HAP-1 (cell line): ENCODE data around the gene ERBB3.

Source experiments
- DNase-seq, 2 experiments: peaks; one replicate each; pipeline ENCODE4 v3.0.0-alpha.2; 2016 to 2020; ENCODE audit warnings: low spot score in 2 of 2
- H3K27me3 ChIP-seq: fragments of 250-450 bp; sonication (Bioruptor Pico); 2 replicates; pipeline ENCODE4 v1.5.1; 2020; ENCODE audit warnings: low read depth, mild to moderate bottlenecking, moderate library complexity
- H3K36me3 ChIP-seq: fragments of 250-450 bp; sonication (Bioruptor Pico); replicated peaks from 2 replicates; pipeline ENCODE4 v1.5.1; 2020; ENCODE audit warnings: mild to moderate bottlenecking
- H3K4me1 ChIP-seq: fragments of 250-450 bp; sonication (Bioruptor Pico); 2 replicates; pipeline ENCODE4 v1.5.1; 2020; ENCODE audit warnings: mild to moderate bottlenecking
- H3K4me3 ChIP-seq: fragments of 250-450 bp; sonication (Bioruptor Pico); 2 replicates; pipeline ENCODE4 v1.5.1; 2020; ENCODE audit warnings: mild to moderate bottlenecking, moderate library complexity
- H3K9me3 ChIP-seq: fragments of 250-450 bp; sonication (Bioruptor Pico); 2 replicates; pipeline ENCODE4 v1.5.1; 2020; ENCODE audit warnings: mild to moderate bottlenecking, moderate library complexity
- in situ Hi-C: fragments of 300-500 bp; cut with MboI; formaldehyde crosslinking; loops from 3 replicates; pipeline ENCODE4 v1.14.3; 2020; ENCODE audit warnings: low sequenced_read_pairs, inconsistent platforms, mixed read lengths

Gene ERBB3

GRCh38 chr12:56122637-56123036 is 42.7 kb downstream of the ERBB3 start:
- DNase-seq, result no peak
- Histone ChIP-seq H3K36me3 (peaks cover 14% of the 10 kb centered on the region), H3K4me3 (no peak overlapping the region), H3K27me3 (no peaks in the 10 kb centered on the region), H3K9me3 (no peaks in the 10 kb centered on the region), H3K4me1 (peaks cover 20% of the 10 kb centered on the region)
- in situ Hi-C loops, result loop anchor here (25.0 kb wide), 1 partner anchor 1835 kb away; the partner anchor contains the start of genes CBX5 and HNRNPA1

- no peak for DNase-seq
- in situ Hi-C loops, result loop anchor here (25.0 kb wide), 1 partner anchor 1837 kb away; the partner anchor contains the start of genes CBX5 and HNRNPA1
- H3K4me1 ChIP-seq, result peaks cover 18% of the 10 kb centered on the region
Measured at GRCh38 chr12:56124133-56124532, 44.2 kb downstream of the ERBB3 start.

GRCh38 chr12:56126732-56127239 is 46.8 kb downstream of the ERBB3 start:
- no peak for DNase-seq
- Histone ChIP-seq H3K36me3 (peaks cover 18% of the 10 kb centered on the region), H3K9me3 (no peaks in the 10 kb centered on the region), H3K27me3 (no peaks in the 10 kb centered on the region), H3K4me3 (no peak overlapping the region), H3K4me1 (peaks cover 18% of the 10 kb centered on the region)
- in situ Hi-C loops, result no loop called here

More at GRCh38 chr12:56124133-56124532, 44.2 kb downstream of the ERBB3 start:
- Histone ChIP-seq H3K4me3 (no peak overlapping the region), H3K9me3 (no peaks in the 10 kb centered on the region), H3K36me3 (peaks cover 12% of the 10 kb centered on the region), H3K27me3 (no peaks in the 10 kb centered on the region)

GRCh38 chr12:56127485-56127887 is 47.5 kb downstream of the ERBB3 start:
- DNase-seq, result peak in 1 of 2 experiments; percentile 49
- no peaks in the 10 kb centered on the region for H3K9me3 ChIP-seq
- peaks cover 18% of the 10 kb centered on the region for H3K4me1 ChIP-seq
- no peaks in the 10 kb centered on the region for H3K27me3 ChIP-seq
- in situ Hi-C loops, result no loop called here
- peak overlapping the region; percentile 22 for H3K4me3 ChIP-seq
- H3K36me3 ChIP-seq, result peaks cover 25% of the 10 kb centered on the region

GRCh38 chr12:56127888-56128669 is 48.1 kb downstream of the ERBB3 start, which contains the start of gene ESYT1:
Gene ESYT1 (plus strand): TSS chr12:56128267. CDS start chr12:56128320, 53 bp downstream.
- in situ Hi-C loops, result no loop called here
- DNase-seq, result peak; percentile 99 to 100
- Histone ChIP-seq H3K4me3 (peak within 1 kb of the TSS; percentile 62), H3K9me3 (no peaks in the 10 kb centered on the region), H3K4me1 (peaks cover 18% of the 10 kb centered on the region), H3K36me3 (peaks cover 31% of the 10 kb centered on the region), H3K27me3 (no peaks in the 10 kb centered on the region)

- peak in 1 of 2 experiments; percentile 51 for DNase-seq
- Histone ChIP-seq H3K9me3 (no peaks in the 10 kb centered on the region), H3K36me3 (peaks cover 37% of the 10 kb centered on the region), H3K4me1 (peaks cover 18% of the 10 kb centered on the region), H3K4me3 (peak overlapping the region; percentile 62), H3K27me3 (no peaks in the 10 kb centered on the region)
- in situ Hi-C loops, result no loop called here
Measured at GRCh38 chr12:56128670-56129205, 48.8 kb downstream of the ERBB3 start.

GRCh38 chr12:56129206-56129941 is 49.4 kb downstream of the ERBB3 start:
- in situ Hi-C loops, result no loop called here
- Histone ChIP-seq H3K9me3 (no peaks in the 10 kb centered on the region), H3K27me3 (no peaks in the 10 kb centered on the region), H3K4me1 (peaks cover 18% of the 10 kb centered on the region), H3K4me3 (peak overlapping the region; percentile 62), H3K36me3 (peaks cover 44% of the 10 kb centered on the region)
- DNase-seq, result peak; percentile 78 to 85

GRCh38 chr12:56129942-56130495 is 50.1 kb downstream of the ERBB3 start:
- peaks cover 18% of the 10 kb centered on the region for H3K4me1 ChIP-seq
- no peak overlapping the region for H3K4me3 ChIP-seq
- no peaks in the 10 kb centered on the region for H3K27me3 ChIP-seq
- peaks cover 50% of the 10 kb centered on the region for H3K36me3 ChIP-seq
- DNase-seq, result no peak
- in situ Hi-C loops, result no loop called here
- H3K9me3 ChIP-seq, result no peaks in the 10 kb centered on the region

- no peaks in the 10 kb centered on the region for H3K9me3 ChIP-seq
- H3K4me1 ChIP-seq, result peaks cover 18% of the 10 kb centered on the region
- peaks cover 56% of the 10 kb centered on the region for H3K36me3 ChIP-seq
- H3K27me3 ChIP-seq, result no peaks in the 10 kb centered on the region
- in situ Hi-C loops, result no loop called here
- H3K4me3 ChIP-seq, result no peak overlapping the region
- no peak for DNase-seq
Measured at GRCh38 chr12:56130876-56131275, 50.9 kb downstream of the ERBB3 start.

- no peak for DNase-seq
- Histone ChIP-seq H3K36me3 (peaks cover 86% of the 10 kb centered on the region), H3K9me3 (no peaks in the 10 kb centered on the region), H3K4me3 (no peak overlapping the region), H3K27me3 (no peaks in the 10 kb centered on the region), H3K4me1 (peaks cover 2% of the 10 kb centered on the region; the same call in 1 of the 2 replicates)
- in situ Hi-C loops, result no loop called here
Measured at GRCh38 chr12:56134897-56135296, 54.9 kb downstream of the ERBB3 start.

GRCh38 chr12:56137853-56138571 is 58.0 kb downstream of the ERBB3 start:
- DNase-seq, result no peak
- H3K4me3 ChIP-seq, result no peak overlapping the region
- no peaks in the 10 kb centered on the region for H3K4me1 ChIP-seq
- H3K27me3 ChIP-seq, result no peaks in the 10 kb centered on the region
- no peaks in the 10 kb centered on the region for H3K9me3 ChIP-seq
- H3K36me3 ChIP-seq, result peaks cover 85% of the 10 kb centered on the region
- in situ Hi-C loops, result no loop called here

GRCh38 chr12:56141946-56142784 is 62.2 kb downstream of the ERBB3 start:
- H3K4me1 ChIP-seq, result 0 out of 2 replicates have a peak, but pooled peaks cover 2% of the 10 kb centered on the region
- peaks cover 71% of the 10 kb centered on the region for H3K36me3 ChIP-seq
- H3K9me3 ChIP-seq, result no peaks in the 10 kb centered on the region
- H3K27me3 ChIP-seq, result no peaks in the 10 kb centered on the region
- in situ Hi-C loops, result no loop called here
- no peak for DNase-seq
- H3K4me3 ChIP-seq, result no peak overlapping the region
